ENCODE data around the gene SART3. TPM values are rescaled to one million over a fixed set of nuclear protein-coding genes. Genes with fewer than 3 reads are reported as not detected.
"Not testable (repeated sequence)": the region's sequence is repeated elsewhere in the genome, so short reads cannot be mapped to it uniquely, and the experiment has no call there.

The SART3 gene
- total RNA-seq, 1 donor from 2014 or later = 40.3 TPM

DNA sequence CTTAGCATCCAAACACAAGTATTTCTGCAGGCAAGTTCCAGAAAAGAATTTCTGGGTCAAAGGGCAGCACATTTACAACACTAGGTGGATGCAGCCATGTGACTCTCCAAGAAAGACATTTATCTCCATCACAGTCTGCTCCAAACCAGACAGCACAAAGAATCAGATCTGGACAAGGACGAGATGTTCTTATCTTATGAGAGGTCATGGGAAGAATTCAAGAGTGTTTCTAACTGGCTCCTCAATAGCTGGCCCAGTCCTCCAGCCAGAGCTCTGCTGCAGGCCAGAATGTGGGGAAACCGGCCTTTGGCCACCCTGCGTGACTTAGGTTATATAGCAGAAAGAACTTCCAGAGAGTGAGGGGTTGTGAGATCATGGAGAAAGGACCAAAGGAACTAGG is 19.6 kb upstream of the SART3 start:
- no peaks in the 10 kb centered on the region for H3K36me3 ChIP-seq (ENCODE audit: control insufficient read depth, insufficient read depth, low read length)
- TF ChIP-seq, protein P1, sequence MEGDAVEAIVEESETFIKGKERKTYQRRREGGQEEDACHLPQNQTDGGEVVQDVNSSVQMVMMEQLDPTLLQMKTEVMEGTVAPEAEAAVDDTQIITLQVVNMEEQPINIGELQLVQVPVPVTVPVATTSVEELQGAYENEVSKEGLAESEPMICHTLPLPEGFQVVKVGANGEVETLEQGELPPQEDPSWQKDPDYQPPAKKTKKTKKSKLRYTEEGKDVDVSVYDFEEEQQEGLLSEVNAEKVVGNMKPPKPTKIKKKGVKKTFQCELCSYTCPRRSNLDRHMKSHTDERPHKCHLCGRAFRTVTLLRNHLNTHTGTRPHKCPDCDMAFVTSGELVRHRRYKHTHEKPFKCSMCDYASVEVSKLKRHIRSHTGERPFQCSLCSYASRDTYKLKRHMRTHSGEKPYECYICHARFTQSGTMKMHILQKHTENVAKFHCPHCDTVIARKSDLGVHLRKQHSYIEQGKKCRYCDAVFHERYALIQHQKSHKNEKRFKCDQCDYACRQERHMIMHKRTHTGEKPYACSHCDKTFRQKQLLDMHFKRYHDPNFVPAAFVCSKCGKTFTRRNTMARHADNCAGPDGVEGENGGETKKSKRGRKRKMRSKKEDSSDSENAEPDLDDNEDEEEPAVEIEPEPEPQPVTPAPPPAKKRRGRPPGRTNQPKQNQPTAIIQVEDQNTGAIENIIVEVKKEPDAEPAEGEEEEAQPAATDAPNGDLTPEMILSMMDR (IDR thresholded peaks at IDR 0.05; ENCODE audit: insufficient read depth, low read length, poor library complexity, severe bottlenecking) = no peak
- H3K27me3 ChIP-seq (ENCODE audit: control insufficient read depth, insufficient read depth, low read length) = peaks cover 4% of the 10 kb centered on the region
- DNase-seq (ENCODE audit: low read depth) = no peak
- H3K4me3 ChIP-seq (ENCODE audit: low read depth, low read length) = no peak overlapping the region

DNA sequence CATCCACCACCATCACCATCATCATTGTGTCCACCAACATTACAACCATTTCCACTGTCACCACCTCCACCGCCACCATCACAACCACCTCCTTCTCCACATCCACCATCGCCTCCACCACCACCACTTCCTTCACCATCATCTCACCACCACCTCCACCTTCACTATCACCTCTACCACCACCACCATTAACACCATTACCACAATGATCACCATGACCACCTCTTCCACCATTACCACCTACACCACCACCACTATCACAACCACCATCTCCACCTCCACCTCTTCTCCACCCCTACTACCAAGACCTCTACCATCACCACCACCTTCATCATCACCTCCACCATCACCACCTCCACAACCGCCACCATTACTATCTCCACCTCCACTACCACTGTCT is 17.8 kb upstream of the SART3 start:
- TF ChIP-seq, protein P1 (IDR thresholded peaks at IDR 0.05; ENCODE audit: insufficient read depth, low read length, poor library complexity, severe bottlenecking) = no peak
- Histone ChIP-seq H3K4me3 (ENCODE audit: low read depth, low read length) (no peak overlapping the region), H3K36me3 (ENCODE audit: control insufficient read depth, insufficient read depth, low read length) (no peaks in the 10 kb centered on the region), H3K27me3 (ENCODE audit: control insufficient read depth, insufficient read depth, low read length) (peaks cover 4% of the 10 kb centered on the region)
- no peak for DNase-seq (ENCODE audit: low read depth)

DNA sequence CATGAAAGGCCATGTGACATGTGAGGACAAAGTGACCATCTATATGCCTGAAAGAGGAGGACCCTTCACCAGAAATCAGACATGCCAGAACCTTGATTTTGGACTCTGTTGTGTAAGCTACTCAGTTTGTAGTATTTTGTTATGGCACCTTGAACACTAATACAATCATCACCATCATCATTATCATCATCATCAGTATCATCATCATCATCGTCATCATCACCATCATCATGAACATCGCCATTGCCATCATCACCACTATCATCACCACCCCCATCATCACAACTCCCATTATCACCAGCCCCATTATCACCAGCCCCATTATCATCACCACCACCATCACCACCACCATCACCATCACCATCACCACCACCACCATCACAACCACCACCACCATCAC is 17.3 kb upstream of the SART3 start:
- no peak for DNase-seq (ENCODE audit: low read depth)
- Histone ChIP-seq H3K36me3 (ENCODE audit: control insufficient read depth, insufficient read depth, low read length) (no peaks in the 10 kb centered on the region), H3K4me3 (ENCODE audit: low read depth, low read length) (no peak overlapping the region), H3K27me3 (ENCODE audit: control insufficient read depth, insufficient read depth, low read length) (peaks cover 4% of the 10 kb centered on the region)
- TF ChIP-seq, protein P1 (IDR thresholded peaks at IDR 0.05; ENCODE audit: insufficient read depth, low read length, poor library complexity, severe bottlenecking) = no peak

DNA sequence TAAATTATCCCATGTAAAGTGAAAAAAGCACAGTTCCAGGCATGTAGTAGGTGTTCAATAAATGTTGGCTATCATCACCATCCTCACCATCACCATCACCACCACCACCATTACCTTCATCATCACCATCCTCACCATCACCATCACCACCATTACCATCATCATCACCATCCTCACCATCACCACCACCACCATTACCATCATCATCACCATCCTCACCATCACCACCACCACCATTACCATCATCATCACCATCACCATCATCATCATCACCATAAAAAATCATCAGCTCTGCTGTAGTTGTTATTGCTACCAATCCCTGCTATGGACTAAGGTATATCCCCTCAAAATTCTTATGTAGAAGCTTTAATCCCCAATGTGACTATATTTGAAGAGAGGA is 16.5 kb upstream of the SART3 start:
- DNase-seq (ENCODE audit: low read depth) = no peak
- no peak overlapping the region for H3K4me3 ChIP-seq (ENCODE audit: low read depth, low read length)
- TF ChIP-seq, protein P1 (IDR thresholded peaks at IDR 0.05; ENCODE audit: insufficient read depth, low read length, poor library complexity, severe bottlenecking) = no peak
- no peaks in the 10 kb centered on the region for H3K27me3 ChIP-seq (ENCODE audit: control insufficient read depth, insufficient read depth, low read length)
- no peaks in the 10 kb centered on the region for H3K36me3 ChIP-seq (ENCODE audit: control insufficient read depth, insufficient read depth, low read length)

DNA sequence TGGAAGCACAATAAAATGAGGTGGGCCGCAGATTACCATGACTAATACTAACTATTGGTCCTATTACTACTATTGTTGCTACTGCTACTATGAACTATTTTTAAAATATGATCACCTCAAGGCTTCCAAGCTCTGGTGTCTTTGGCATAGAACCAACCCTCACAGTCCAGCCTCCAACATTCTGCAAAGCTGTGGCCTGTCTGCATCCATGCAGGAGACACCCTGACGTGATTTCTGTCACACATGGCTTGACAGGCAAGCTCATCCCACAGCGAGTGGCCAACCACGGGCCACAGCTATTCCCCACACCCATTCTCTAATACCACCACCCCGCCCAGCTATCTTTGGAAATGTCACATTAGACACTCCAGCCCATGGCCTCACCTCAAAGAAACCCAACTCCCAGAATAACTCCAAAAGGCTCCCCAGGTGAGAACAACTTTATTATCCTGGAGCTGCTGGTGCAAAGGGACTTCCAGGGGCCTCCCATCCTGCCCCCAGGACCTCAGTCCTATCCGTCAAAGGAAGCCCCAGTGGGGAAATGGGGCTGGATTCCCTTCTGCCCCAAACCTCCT is 15.8 kb upstream of the SART3 start:
- TF ChIP-seq, protein P1 (IDR thresholded peaks at IDR 0.05; ENCODE audit: insufficient read depth, low read length, poor library complexity, severe bottlenecking) = no peak
- H3K27me3 ChIP-seq (ENCODE audit: control insufficient read depth, insufficient read depth, low read length) = no peaks in the 10 kb centered on the region
- H3K4me3 ChIP-seq (ENCODE audit: low read depth, low read length) = no peak overlapping the region
- no peak for DNase-seq (ENCODE audit: low read depth)
- H3K36me3 ChIP-seq (ENCODE audit: control insufficient read depth, insufficient read depth, low read length) = no peaks in the 10 kb centered on the region

DNA sequence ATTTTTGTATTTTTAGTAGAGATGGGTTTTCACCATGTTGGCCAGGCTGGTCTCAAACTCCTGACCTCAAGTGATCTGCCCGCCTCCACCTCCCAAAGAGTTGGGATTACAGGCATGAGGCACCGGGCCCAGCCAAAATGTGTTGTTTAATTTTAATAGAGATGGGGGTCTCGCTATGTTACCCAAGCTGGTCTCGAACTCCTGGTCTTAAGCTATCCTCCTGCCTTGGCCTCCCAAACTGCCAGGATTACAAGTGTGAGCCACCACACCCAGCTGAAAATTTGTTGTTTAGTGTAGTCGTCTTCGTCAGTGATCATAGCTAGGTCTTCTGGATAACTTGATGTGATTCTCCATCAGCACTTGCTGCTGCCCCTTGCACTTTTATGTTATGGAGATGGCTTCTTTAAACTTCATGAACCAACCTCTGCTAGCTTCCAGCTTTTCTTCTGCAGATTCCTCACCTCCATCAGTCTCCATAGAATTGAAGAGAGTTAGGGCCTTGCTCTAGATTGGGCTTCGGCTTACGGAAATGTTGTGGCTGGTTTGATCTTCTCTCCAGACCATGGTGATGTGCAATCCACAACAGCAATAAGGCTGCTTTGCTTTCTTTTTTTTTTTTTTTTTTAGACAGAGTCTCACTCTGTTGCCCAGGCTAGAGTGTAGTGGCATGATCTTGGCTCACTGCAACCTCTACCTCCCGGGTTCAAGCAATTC is 14.4 kb upstream of the SART3 start:
- H3K27me3 ChIP-seq (ENCODE audit: control insufficient read depth, insufficient read depth, low read length) = no peaks in the 10 kb centered on the region
- TF ChIP-seq, protein P1 (IDR thresholded peaks at IDR 0.05; ENCODE audit: insufficient read depth, low read length, poor library complexity, severe bottlenecking) = no peak
- no peak overlapping the region for H3K4me3 ChIP-seq (ENCODE audit: low read depth, low read length)
- H3K36me3 ChIP-seq (ENCODE audit: control insufficient read depth, insufficient read depth, low read length) = no peaks in the 10 kb centered on the region
- DNase-seq (ENCODE audit: low read depth) = no peak

DNA sequence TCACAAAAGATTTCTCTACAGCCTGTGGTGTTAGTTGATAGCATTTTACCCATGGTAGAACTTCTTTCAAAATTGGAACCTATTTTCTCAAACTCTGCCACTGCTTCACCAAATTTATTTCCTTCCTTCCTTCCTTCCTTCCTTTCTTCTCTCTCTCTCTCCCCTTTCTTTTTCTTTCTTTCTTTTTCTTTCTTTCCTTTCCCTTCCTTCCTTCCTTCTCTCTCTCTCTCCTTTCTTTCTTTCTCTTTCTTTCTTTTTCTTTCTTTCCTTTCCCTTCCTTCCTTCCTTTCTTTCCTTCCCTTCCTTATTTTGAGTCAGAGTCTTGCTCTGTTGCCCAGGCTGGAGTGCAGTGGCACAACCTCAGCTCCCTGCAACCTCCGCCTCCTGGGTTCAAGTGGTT is 13.3 kb upstream of the SART3 start:
- H3K4me3 ChIP-seq (ENCODE audit: low read depth, low read length); H3K27me3 ChIP-seq (ENCODE audit: control insufficient read depth, insufficient read depth, low read length); H3K36me3 ChIP-seq (ENCODE audit: control insufficient read depth, insufficient read depth, low read length); DNase-seq (ENCODE audit: low read depth): not testable (repeated sequence)

All from kidney epithelial cell (primary cell).